Epithelial cell of proximal tubule (primary cell): Measurements from ENCODE around the gene PYGL. TPM values are rescaled to one million over a fixed set of nuclear protein-coding genes. Genes with fewer than 3 reads are reported as not detected.
"Not testable (repeated sequence)": the region's sequence is repeated elsewhere in the genome, so short reads cannot be mapped to it uniquely, and the experiment has no call there.

Experiments used
- DNase-seq: peaks from one replicate; pipeline ENCODE4 v3.0.0-alpha.2; 2011; ENCODE audit warnings: low read depth
- H3K4me3 ChIP-seq: 2 replicates; pipeline ENCODE4 v1.5.1; 2011; ENCODE audit warnings: low read depth, mild to moderate bottlenecking, low read length
- CTCF ChIP-seq: conservative IDR thresholded peaks from 2 replicates; pipeline ENCODE4 v1.5.1; 2012; ENCODE audit warnings: low read depth, mild to moderate bottlenecking, low read length
- total RNA-seq: library from RNA; depleted of rRNA; stranded (reverse); fragments of >200 nt; gene quantifications from 2 replicates; pipeline ENCODE4 v1.2.3, GENCODE V29; 2015

The PYGL gene
- total RNA-seq, 1 donor from 2014 or later, result 96.8 TPM

- peak overlapping the region; percentile 88 for H3K4me3 ChIP-seq
- no peak for TF ChIP-seq CTCF
- DNase-seq, result no peak
These were observed 881 bp downstream of the PYGL start for GRCh38 chr14:50943261-50943942.

GRCh38 chr14:50941638-50942037 lies 2.6 kb downstream of the PYGL start:
- not testable (repeated sequence) for H3K4me3 ChIP-seq, DNase-seq

- no peak overlapping the region for H3K4me3 ChIP-seq
- TF ChIP-seq CTCF, result no peak
- no peak for DNase-seq
These were observed 3.1 kb downstream of the PYGL start for GRCh38 chr14:50941151-50941550.

- no peak overlapping the region for H3K4me3 ChIP-seq
- no peak for DNase-seq
- no peak for TF ChIP-seq CTCF
These were observed 6.5 kb downstream of the PYGL start for GRCh38 chr14:50937800-50938199.

- no peak for DNase-seq
- TF ChIP-seq CTCF, result no peak
- no peak overlapping the region for H3K4me3 ChIP-seq
These were observed 7.0 kb downstream of the PYGL start for GRCh38 chr14:50937325-50937724.

GRCh38 chr14:50936882-50937281 lies 7.4 kb downstream of the PYGL start:
- no peak for TF ChIP-seq CTCF
- DNase-seq, result no peak
- H3K4me3 ChIP-seq, result no peak overlapping the region

GRCh38 chr14:50936016-50936340 lies 8.3 kb downstream of the PYGL start:
- no peak for TF ChIP-seq CTCF
- DNase-seq, result no peak
- no peak overlapping the region for H3K4me3 ChIP-seq
